Lower leg skin (tissue), 4 donors: ENCODE data around the gene GMCL2. TPM values are rescaled to one million over a fixed set of nuclear protein-coding genes. Genes with fewer than 3 reads are reported as not detected.

Experiments
- DNase-seq, 2 donors: peaks; one replicate each; pipeline ENCODE4 v3.0.0-alpha.2; 2019; ENCODE audit warnings: low spot score in 2 of 2
- H3K4me3 ChIP-seq: fragments of 200-600 bp; sonication (generic); 2 replicates; pipeline ENCODE4 v1.5.1; 2017; ENCODE audit warnings: mild to moderate bottlenecking, low read depth; ENCODE audit not compliant: poor library complexity, severe bottlenecking
- CTCF ChIP-seq, 3 donors: fragments of 450-650 bp; IDR thresholded peaks; one replicate each; pipeline ENCODE4 v1.5.1; 2016; ENCODE audit warnings: antibody characterized with exemption in 3 of 3, mild to moderate bottlenecking in 3 of 3, moderate library complexity in 2 of 3
- POLR2A ChIP-seq, 2 donors: fragments of 450-650 bp; IDR thresholded peaks; one replicate each; pipeline ENCODE4 v1.6.1; 2016 to 2017; ENCODE audit warnings: antibody characterized with exemption in 2 of 2, mild to moderate bottlenecking in 1 of 2, moderate library complexity in 1 of 2
- WGBS, 2 donors: methylation state at CpG; one replicate each; pipeline ENCODE4 v1.1.5; 2018; 5-methylcytosine and 5-hydroxymethylcytosine counted together
- intact Hi-C: fragments of 100-400 bp; cut with DNase I; formaldehyde crosslinking; loops from one replicate; pipeline ENCODE4 v1.15.0; 2023; ENCODE audit warnings: low total_unique reads
- total RNA-seq, 4 donors: library from RNA; depleted of rRNA; stranded (reverse); fragments of >200 nt; gene quantifications; one replicate each; pipeline ENCODE4 v1.1.0, GENCODE V29; 2016

GMCL2 gene
- total RNA-seq, 4 donors from 2014 or later, result not detected

GRCh38 chr5:178224403-178224802 lies 37.2 kb upstream of the GMCL2 start:
- no peak overlapping the region for H3K4me3 ChIP-seq
- no peak for DNase-seq
- intact Hi-C loops, result no loop called here
- 87 to 90% methylated on average over 17 of the region's 17 CpGs for WGBS, 2 donors
- TF ChIP-seq CTCF (IDR thresholded peaks at IDR 0.05) (no peak), POLR2A (IDR thresholded peaks at IDR 0.05) (no peak)

DNA sequence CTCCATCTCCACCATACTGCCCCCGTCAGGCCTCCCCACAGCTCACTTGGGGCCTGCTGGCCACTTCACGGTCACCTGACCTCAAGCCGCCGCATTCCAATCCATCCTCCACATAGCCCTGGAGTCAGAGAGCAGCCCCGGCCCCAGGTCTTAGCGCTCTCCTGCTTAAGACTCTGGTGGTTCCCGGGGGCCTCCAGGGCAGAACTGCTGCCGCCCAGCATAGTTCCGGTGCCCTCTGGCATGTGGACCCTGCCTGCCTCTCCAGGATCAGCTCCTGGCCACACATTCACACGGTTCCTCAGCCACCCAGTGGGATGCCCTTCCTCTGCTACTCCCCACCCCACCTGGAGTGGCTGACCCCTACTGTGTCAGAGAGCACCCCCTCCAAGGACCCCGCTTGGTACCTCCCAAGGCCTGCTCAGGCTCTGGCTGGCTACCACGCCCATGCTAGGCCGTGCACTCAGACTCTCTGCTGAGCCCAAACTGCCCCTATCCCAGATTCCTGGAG lies 36.7 kb upstream of the GMCL2 start:
- TF ChIP-seq CTCF (IDR thresholded peaks at IDR 0.05) (no peak), POLR2A (IDR thresholded peaks at IDR 0.05) (no peak)
- no peak for DNase-seq
- intact Hi-C loops, result no loop called here
- H3K4me3 ChIP-seq, result no peak overlapping the region
- WGBS, 2 donors, result 80% methylated on average over 11 to 13 of the region's 13 CpGs

DNA sequence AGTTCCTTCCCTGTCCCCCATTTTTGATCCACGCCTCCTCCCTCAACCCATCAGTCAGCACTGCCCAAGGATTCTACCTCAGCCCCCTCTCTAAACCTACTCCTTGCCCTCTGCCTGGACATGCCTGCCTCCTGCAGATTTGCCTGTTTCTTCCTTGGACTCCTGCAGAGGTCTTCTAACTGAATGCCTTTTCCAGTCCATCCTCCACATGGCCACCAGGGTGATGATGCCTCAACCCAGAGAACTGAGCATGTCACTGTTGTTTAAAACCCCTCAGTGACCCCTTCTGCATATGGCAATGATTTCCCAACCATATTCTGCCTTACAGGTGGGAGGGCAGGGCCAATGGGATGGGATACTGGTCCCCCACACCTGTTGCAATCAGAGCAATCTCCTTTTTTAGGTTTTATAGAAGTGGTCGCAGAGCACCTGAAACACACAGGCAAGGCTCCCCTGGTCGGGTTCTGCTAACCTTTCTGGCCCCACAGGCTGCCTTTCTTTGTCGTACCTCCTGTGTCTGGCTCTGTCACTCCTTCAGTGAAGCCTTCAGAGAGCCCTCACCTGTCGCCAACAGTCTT lies 36.1 kb upstream of the GMCL2 start:
- TF ChIP-seq CTCF (IDR thresholded peaks at IDR 0.05) (no peak), POLR2A (IDR thresholded peaks at IDR 0.05) (no peak)
- DNase-seq, result no peak
- WGBS, 2 donors, result 86 to 89% methylated on average over 5 of the region's 5 CpGs
- no peak overlapping the region for H3K4me3 ChIP-seq
- intact Hi-C loops, result no loop called here

- TF ChIP-seq CTCF (IDR thresholded peaks at IDR 0.05) (no peak), POLR2A (IDR thresholded peaks at IDR 0.05) (no peak)
- intact Hi-C loops, result no loop called here
- 95% methylated on average over 15 of the region's 15 CpGs for WGBS, 2 donors
- no peak for DNase-seq
- H3K4me3 ChIP-seq, result no peak overlapping the region
Measured at GRCh38 chr5:178222292-178222691, 35.1 kb upstream of the GMCL2 start.

- H3K4me3 ChIP-seq, result no peak overlapping the region
- no peak for TF ChIP-seq POLR2A (IDR thresholded peaks at IDR 0.05)
- no peak for TF ChIP-seq CTCF (IDR thresholded peaks at IDR 0.05)
- 93% methylated on average over 5 of the region's 5 CpGs for WGBS, 2 donors
- intact Hi-C loops, result no loop called here
- DNase-seq, result no peak
Measured at GRCh38 chr5:178221853-178222252, 34.7 kb upstream of the GMCL2 start.

DNA sequence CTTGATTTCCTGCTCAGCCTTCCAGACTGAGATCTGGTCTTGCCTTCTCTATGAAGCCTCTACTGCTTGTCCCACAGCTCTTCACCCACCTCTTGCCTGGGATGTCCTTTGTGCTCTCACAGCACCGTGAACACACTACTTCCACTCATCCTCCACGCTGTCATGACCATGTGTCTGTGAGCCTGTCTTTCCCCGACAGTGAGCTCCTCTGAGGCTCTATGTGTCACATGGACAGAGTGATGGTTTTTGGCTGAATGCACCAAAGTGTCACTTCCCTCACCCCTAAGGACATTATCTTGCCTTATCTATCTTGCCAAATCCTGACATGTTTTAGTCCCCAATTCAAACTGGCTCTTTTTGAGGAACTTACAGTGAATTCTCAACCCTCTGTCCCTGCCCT lies 34.1 kb upstream of the GMCL2 start:
- no peak for DNase-seq
- 69 to 74% methylated on average over 3 of the region's 3 CpGs for WGBS, 2 donors
- no peak for TF ChIP-seq POLR2A (IDR thresholded peaks at IDR 0.05)
- TF ChIP-seq CTCF (IDR thresholded peaks at IDR 0.05), result no peak
- H3K4me3 ChIP-seq, result no peak overlapping the region
- intact Hi-C loops, result no loop called here
